SK-N-SH treated with all-trans-retinoic acid at 6 μM for 48 hours (cell line): ENCODE data around the gene MYBL2.

ENCODE experiments used
- ATAC-seq: fragments of 200-7000 bp; cut with Tn5 transposase; 3 replicates; pipeline ENCODE4 v1.9.1; 2020; ENCODE audit warnings: mild to moderate bottlenecking, moderate library complexity
- ARNTL ChIP-seq: fragments of 450-650 bp; formaldehyde crosslinking; IDR thresholded peaks from 2 replicates; pipeline ENCODE4 v1.5.0; 2020; ENCODE audit warnings: low read depth, mild to moderate bottlenecking, moderate library complexity, borderline replicate concordance
- BACH2 ChIP-seq: fragments of 250-450 bp; sonication (Bioruptor Pico); IDR thresholded peaks from 2 replicates; pipeline ENCODE4 v1.9.0; 2021; ENCODE audit warnings: mild to moderate bottlenecking, borderline replicate concordance
- CSDC2 ChIP-seq: fragments of 250-450 bp; sonication (Bioruptor Pico); IDR thresholded peaks from 2 replicates; pipeline ENCODE4 v1.5.0; 2020; ENCODE audit warnings: mild to moderate bottlenecking, moderate library complexity
- CSRNP3 ChIP-seq: fragments of 250-450 bp; sonication (Bioruptor Pico); IDR thresholded peaks from 2 replicates; pipeline ENCODE4 v1.5.1; 2021; ENCODE audit warnings: mild to moderate bottlenecking, moderate library complexity
- ESRRG ChIP-seq: fragments of 250-450 bp; sonication (Bioruptor Pico); IDR thresholded peaks from 2 replicates; pipeline ENCODE4 v1.6.1; 2021; ENCODE audit warnings: mild to moderate bottlenecking
- GLIS3 ChIP-seq: fragments of 250-450 bp; sonication (Bioruptor Pico); IDR thresholded peaks from 2 replicates; pipeline ENCODE4 v1.5.0; 2020; ENCODE audit warnings: mild to moderate bottlenecking, moderate library complexity
- ISL1 ChIP-seq: fragments of 250-450 bp; sonication (Bioruptor Pico); IDR thresholded peaks from 2 replicates; pipeline ENCODE4 v2.1.2; 2022; ENCODE audit warnings: mild to moderate bottlenecking, moderate library complexity
- OSR1 ChIP-seq: fragments of 250-450 bp; sonication (Bioruptor Pico); IDR thresholded peaks from 2 replicates; pipeline ENCODE4 v1.8.0; 2022; ENCODE audit warnings: moderate library complexity, mild to moderate bottlenecking, inconsistent platforms
- PATZ1 ChIP-seq: fragments of 250-450 bp; sonication (Bioruptor Pico); IDR thresholded peaks from 2 replicates; pipeline ENCODE4 v1.8.0; 2020; ENCODE audit warnings: mild to moderate bottlenecking, moderate library complexity, borderline replicate concordance
- POU6F1 ChIP-seq: fragments of 250-450 bp; sonication (Bioruptor Pico); IDR thresholded peaks from 2 replicates; pipeline ENCODE4 v1.8.0; 2021; ENCODE audit warnings: low read depth, mild to moderate bottlenecking, moderate library complexity, borderline replicate concordance
- PPARA ChIP-seq: fragments of 250-450 bp; sonication (Bioruptor Pico); IDR thresholded peaks from 2 replicates; pipeline ENCODE4 v1.5.0; 2020; ENCODE audit warnings: mild to moderate bottlenecking, borderline replicate concordance
- RARB ChIP-seq: fragments of 250-450 bp; sonication (Bioruptor Pico); IDR thresholded peaks from 2 replicates; pipeline ENCODE4 v1.8.0; 2021; ENCODE audit warnings: mild to moderate bottlenecking, moderate library complexity
- SNAI2 ChIP-seq: fragments of 250-450 bp; sonication (Bioruptor Pico); IDR thresholded peaks from 2 replicates; pipeline ENCODE4 v1.5.0; 2020; ENCODE audit warnings: mild to moderate bottlenecking, moderate library complexity
- TCF4 ChIP-seq: fragments of 250-450 bp; sonication (Bioruptor Pico); IDR thresholded peaks from 2 replicates; pipeline ENCODE4 v1.8.0; 2021; ENCODE audit warnings: mild to moderate bottlenecking, moderate library complexity, borderline replicate concordance
- TOX ChIP-seq: fragments of 250-450 bp; sonication (Bioruptor Pico); IDR thresholded peaks from 2 replicates; pipeline ENCODE4 v1.8.0; 2021; ENCODE audit warnings: mild to moderate bottlenecking, moderate library complexity, borderline replicate concordance
- TSHZ2 ChIP-seq: fragments of 250-450 bp; sonication (Bioruptor Pico); IDR thresholded peaks from 2 replicates; pipeline ENCODE4 v1.5.0; 2020; ENCODE audit warnings: mild to moderate bottlenecking, moderate library complexity
- ZC3H10 ChIP-seq: fragments of 250-450 bp; sonication (Bioruptor Pico); IDR thresholded peaks from 2 replicates; pipeline ENCODE4 v1.5.1; 2021; ENCODE audit warnings: mild to moderate bottlenecking, moderate library complexity
- ZFP3 ChIP-seq: fragments of 250-450 bp; sonication (Bioruptor Pico); IDR thresholded peaks from 2 replicates; pipeline ENCODE4 v1.5.0; 2020; ENCODE audit warnings: mild to moderate bottlenecking, moderate library complexity
- ZFP30 ChIP-seq: fragments of 450-650 bp; formaldehyde crosslinking; IDR thresholded peaks from 2 replicates; pipeline ENCODE4 v1.5.0; 2022; ENCODE audit warnings: mild to moderate bottlenecking, moderate library complexity
- ZNF565 ChIP-seq: fragments of 450-650 bp; formaldehyde crosslinking; conservative IDR thresholded peaks from 2 replicates; pipeline ENCODE4 v1.5.0; 2020; ENCODE audit warnings: low read depth, mild to moderate bottlenecking, moderate library complexity
- ZNF70 ChIP-seq: fragments of 450-650 bp; formaldehyde crosslinking; IDR thresholded peaks from 2 replicates; pipeline ENCODE4 v1.5.0; 2020; ENCODE audit warnings: mild to moderate bottlenecking, moderate library complexity
- ZNF8 ChIP-seq: fragments of 450-650 bp; formaldehyde crosslinking; IDR thresholded peaks from 2 replicates; pipeline ENCODE4 v1.5.0; 2020; ENCODE audit warnings: mild to moderate bottlenecking, moderate library complexity
- TF ChIP-seq, protein P1 (sequence below): fragments of 250-450 bp; sonication (Bioruptor Pico); IDR thresholded peaks from 2 replicates; pipeline ENCODE4 v1.5.1; 2020; ENCODE audit warnings: low read depth, mild to moderate bottlenecking, moderate library complexity

The MYBL2 gene

DNA sequence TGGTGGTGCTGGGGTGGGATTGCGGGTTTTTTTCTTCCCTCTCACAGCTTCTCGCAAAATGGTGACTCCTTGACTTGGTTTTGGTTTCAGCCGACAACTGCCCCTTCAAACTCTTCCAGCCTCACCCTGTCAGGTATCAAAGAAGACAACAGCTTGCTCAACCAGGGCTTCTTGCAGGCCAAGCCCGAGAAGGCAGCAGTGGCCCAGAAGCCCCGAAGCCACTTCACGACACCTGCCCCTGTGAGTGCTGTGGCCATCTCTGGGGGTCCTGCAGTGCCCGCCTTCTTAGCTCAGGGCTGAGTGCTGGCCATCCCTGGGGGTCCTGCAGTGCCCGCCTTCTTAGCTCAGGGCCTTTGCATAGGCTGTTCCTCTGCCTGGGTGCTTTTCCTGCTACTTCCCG, 48.1 kb downstream of the MYBL2 start (continued):
- TF ChIP-seq ARNTL (no peak), TOX (CRISPR knock-in tag) (no peak), TCF4 (no peak), ESRRG (no peak), ZNF565 (CRISPR knock-in tag) (no peak), ZNF70 (CRISPR knock-in tag) (no peak), ZFP30 (CRISPR knock-in tag) (no peak), BACH2 (CRISPR knock-in tag) (no peak), ZFP3 (no peak), CSRNP3 (CRISPR knock-in tag) (no peak), ISL1 (CRISPR knock-in tag) (no peak)
- TF ChIP-seq, protein P1, sequence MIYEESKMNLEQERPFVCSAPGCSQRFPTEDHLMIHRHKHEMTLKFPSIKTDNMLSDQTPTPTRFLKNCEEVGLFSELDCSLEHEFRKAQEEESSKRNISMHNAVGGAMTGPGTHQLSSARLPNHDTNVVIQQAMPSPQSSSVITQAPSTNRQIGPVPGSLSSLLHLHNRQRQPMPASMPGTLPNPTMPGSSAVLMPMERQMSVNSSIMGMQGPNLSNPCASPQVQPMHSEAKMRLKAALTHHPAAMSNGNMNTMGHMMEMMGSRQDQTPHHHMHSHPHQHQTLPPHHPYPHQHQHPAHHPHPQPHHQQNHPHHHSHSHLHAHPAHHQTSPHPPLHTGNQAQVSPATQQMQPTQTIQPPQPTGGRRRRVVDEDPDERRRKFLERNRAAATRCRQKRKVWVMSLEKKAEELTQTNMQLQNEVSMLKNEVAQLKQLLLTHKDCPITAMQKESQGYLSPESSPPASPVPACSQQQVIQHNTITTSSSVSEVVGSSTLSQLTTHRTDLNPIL (CRISPR knock-in tag), result no peak

- no peak for ATAC-seq
- TF ChIP-seq PPARA (CRISPR knock-in tag), result no peak
- TF ChIP-seq GLIS3 (CRISPR knock-in tag), result no peak
- no peak for TF ChIP-seq POU6F1
- TF ChIP-seq CSRNP3 (CRISPR knock-in tag), result no peak
- TF ChIP-seq CSDC2 (CRISPR knock-in tag), result no peak
- no peak for TF ChIP-seq ZNF8 (CRISPR knock-in tag)
- TF ChIP-seq PATZ1 (CRISPR knock-in tag), result no peak
- TF ChIP-seq, protein P1 (CRISPR knock-in tag), result no peak
- no peak for TF ChIP-seq ZNF70 (CRISPR knock-in tag)
- TF ChIP-seq ZC3H10 (CRISPR knock-in tag), result no peak
- TF ChIP-seq BACH2 (CRISPR knock-in tag), result no peak
- TF ChIP-seq SNAI2 (CRISPR knock-in tag), result no peak
- TF ChIP-seq ZFP30 (CRISPR knock-in tag), result no peak
- no peak for TF ChIP-seq TCF4
- TF ChIP-seq ZFP3, result no peak
- no peak for TF ChIP-seq ESRRG
- TF ChIP-seq OSR1 (CRISPR knock-in tag), result no peak
- no peak for TF ChIP-seq ARNTL
- TF ChIP-seq RARB, result no peak
- TF ChIP-seq ISL1 (CRISPR knock-in tag), result no peak
Observed at GRCh38 chr20:43715511-43715910, 48.6 kb downstream of the MYBL2 start.

DNA sequence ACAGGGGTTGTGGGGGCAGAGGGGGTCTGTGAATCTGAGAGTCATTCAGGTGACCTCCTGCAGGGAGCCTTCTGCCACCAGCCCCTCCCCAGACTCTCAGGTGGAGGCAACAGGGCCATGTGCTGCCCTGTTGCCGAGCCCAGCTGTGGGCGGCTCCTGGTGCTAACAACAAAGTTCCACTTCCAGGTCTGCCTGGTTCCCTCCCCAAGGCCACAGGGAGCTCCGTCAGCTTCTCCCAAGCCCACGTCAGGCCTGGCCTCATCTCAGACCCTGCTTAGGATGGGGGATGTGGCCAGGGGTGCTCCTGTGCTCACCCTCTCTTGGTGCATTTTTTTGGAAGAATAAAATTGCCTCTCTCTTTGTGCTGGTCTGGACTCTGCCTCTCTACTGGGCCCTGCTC, 49.2 kb downstream of the MYBL2 start:
- no peak for ATAC-seq

More for the DNA sequence above, 49.2 kb downstream of the MYBL2 start:
- TF ChIP-seq TSHZ2 (CRISPR knock-in tag) (no peak), CSRNP3 (CRISPR knock-in tag) (no peak), GLIS3 (CRISPR knock-in tag) (no peak), OSR1 (CRISPR knock-in tag) (no peak), SNAI2 (CRISPR knock-in tag) (no peak)
